Transverse colon (tissue), 4 donors: ENCODE results near the gene UBIAD1. TPM values are rescaled to one million over a fixed set of nuclear protein-coding genes. Genes with fewer than 3 reads are reported as not detected.

Experiments
- DNase-seq: peaks from one replicate; pipeline ENCODE4 v3.0.0-alpha.2; 2019
- H3K27ac ChIP-seq, 4 donors: fragments of 200-600 bp; sonication (generic); 2 replicates each; pipeline ENCODE4 v1.5.1; 2016 to 2018; ENCODE audit warnings: inconsistent platforms in 4 of 4
- H3K27me3 ChIP-seq: fragments of 200-600 bp; sonication (generic); 2 replicates; pipeline ENCODE4 v1.5.1; 2017; ENCODE audit warnings: inconsistent platforms
- H3K36me3 ChIP-seq, 4 donors: fragments of 200-600 bp; sonication (generic); 2 replicates each; pipeline ENCODE4 v1.5.1; 2017 to 2019; ENCODE audit warnings: inconsistent platforms in 4 of 4
- H3K4me1 ChIP-seq, 4 donors: fragments of 200-600 bp; sonication (generic); 2 replicates each; pipeline ENCODE4 v1.5.1; 2017 to 2020; ENCODE audit warnings: inconsistent platforms in 4 of 4
- H3K4me3 ChIP-seq, 4 donors: fragments of 200-600 bp; sonication (generic); 1 replicate in 1 of 4; 2 replicates in 3 of 4; pipeline versions ENCODE4 v1.5.1 to v1.6.1; 2017 to 2019; ENCODE audit warnings: inconsistent platforms in 4 of 4
- H3K9me3 ChIP-seq, 2 donors: fragments of 200-600 bp; sonication (generic); 2 replicates each; pipeline ENCODE4 v1.5.1; 2017 to 2019; ENCODE audit warnings: inconsistent platforms in 2 of 2
- CTCF ChIP-seq, 5 experiments: fragments of 200-600 bp in 3 of 5; fragments of 450-650 bp in 2 of 5; sonication (generic) in 3 of 5; IDR thresholded peaks; 1 replicate in 2 of 5; 2 replicates in 3 of 5; pipeline ENCODE4 v1.5.1; 2016 to 2017; ENCODE audit warnings: antibody characterized with exemption in 5 of 5, inconsistent platforms in 3 of 5, mild to moderate bottlenecking in 2 of 5, moderate library complexity in 1 of 5
- EP300 ChIP-seq: sonication (generic); formaldehyde crosslinking; IDR thresholded peaks from one replicate; pipeline ENCODE4 v1.6.1; 2017; ENCODE audit warnings: antibody characterized with exemption, low read depth
- POLR2A ChIP-seq: fragments of 450-650 bp; IDR thresholded peaks from one replicate; pipeline ENCODE4 v1.6.1; 2016; ENCODE audit warnings: antibody characterized with exemption, mild to moderate bottlenecking, moderate library complexity
- POLR2AphosphoS5 ChIP-seq, 3 donors: sonication (generic); formaldehyde crosslinking; IDR thresholded peaks; one replicate each; pipeline ENCODE4 v1.6.1; 2016; ENCODE audit warnings: antibody characterized with exemption in 3 of 3
- WGBS, 2 donors: methylation state at CpG; one replicate each; pipeline ENCODE4 v1.1.5; 2018; ENCODE audit warnings: low coverage in 1 of 2; 5-methylcytosine and 5-hydroxymethylcytosine counted together
- in situ Hi-C, 4 donors: fragments of 200-750 bp; cut with MboI; loops; one replicate each; pipeline versions ENCODE4 v1.15.0 to v1.15.1; 2017; ENCODE audit warnings: low sequenced_read_pairs in 3 of 4, low pct_ligation_motif_present in 1 of 4, low pct_unique_long_range_greater_than_20kb in 1 of 4
- intact Hi-C: fragments of 100-400 bp; cut with DNase I; formaldehyde crosslinking; loops from one replicate; pipeline ENCODE4 v1.15.1; 2023; ENCODE audit warnings: low total_unique reads
- total RNA-seq, 4 donors: library from RNA; depleted of rRNA; stranded (reverse); fragments of >200 nt; gene quantifications; one replicate each; pipeline ENCODE4 v1.1.0, GENCODE V29; 2016

The UBIAD1 gene
- total RNA-seq, 4 donors from 2014 or later, result 8.6 to 12.3 (median 10.8) TPM

- DNase-seq, result no peak
- no peak overlapping the region for H3K27ac ChIP-seq
- in situ Hi-C loops, result loop anchor here in 2 of 4 donors (25.0 kb wide), 1 partner anchor 309 kb away; no protein-coding TSS in a partner anchor
- WGBS, 2 donors, result 40 to 64% methylated on average over 1 to 7 of the region's 7 CpGs
- H3K4me1 ChIP-seq, result no peaks in the 10 kb centered on the region
- H3K36me3 ChIP-seq, result no peaks in the 10 kb centered on the region
- intact Hi-C loops, result no loop called here
- H3K9me3 ChIP-seq, result no peaks in the 10 kb centered on the region
- no peak overlapping the region for H3K4me3 ChIP-seq
- H3K27me3 ChIP-seq, result peaks cover 5% of the 10 kb centered on the region
- TF ChIP-seq EP300, result no peak
- no peak for TF ChIP-seq POLR2AphosphoS5 (IDR thresholded peaks at IDR 0.05)
- no peak for TF ChIP-seq CTCF (IDR thresholded peaks at IDR 0.05)
- no peak for TF ChIP-seq POLR2A
Observed at GRCh38 chr1:11328444-11328843, 55.4 kb downstream of the UBIAD1 start.

GRCh38 chr1:11330411-11330810, 57.4 kb downstream of the UBIAD1 start:
- WGBS, 2 donors, result 75% methylated on average over 4 of the region's 4 CpGs; no CpG with 5 or more reads in 1 of the 2 donors
- TF ChIP-seq POLR2AphosphoS5 (IDR thresholded peaks at IDR 0.05), result no peak
- TF ChIP-seq POLR2A, result no peak
- no peak for TF ChIP-seq CTCF (IDR thresholded peaks at IDR 0.05)
- TF ChIP-seq EP300, result no peak

GRCh38 chr1:11331036-11331944, 58.3 kb downstream of the UBIAD1 start:
- Histone ChIP-seq H3K4me1 (no peaks in the 10 kb centered on the region), H3K4me3 (no peak overlapping the region), H3K27ac (no peak overlapping the region), H3K36me3 (no peaks in the 10 kb centered on the region), H3K9me3 (no peaks in the 10 kb centered on the region), H3K27me3 (peaks cover 7% of the 10 kb centered on the region)
- in situ Hi-C loops, result loop anchor here in 2 of 4 donors (25.0 kb wide), 1 partner anchor 306 kb away; no protein-coding TSS in a partner anchor
- no peak for DNase-seq
- TF ChIP-seq POLR2A, result no peak
- no peak for TF ChIP-seq POLR2AphosphoS5 (IDR thresholded peaks at IDR 0.05)
- WGBS, 2 donors, result 70 to 82% methylated on average over 3 to 14 of the region's 14 CpGs
- intact Hi-C loops, result loop anchor here (1.0 kb wide), 1 partner anchor 31 kb away; no protein-coding TSS in a partner anchor

More at GRCh38 chr1:11330411-11330810, 57.4 kb downstream of the UBIAD1 start:
- H3K4me1 ChIP-seq, result no peaks in the 10 kb centered on the region
- no peak overlapping the region for H3K4me3 ChIP-seq
- no peaks in the 10 kb centered on the region for H3K9me3 ChIP-seq
- H3K36me3 ChIP-seq, result no peaks in the 10 kb centered on the region
- DNase-seq, result no peak
- intact Hi-C loops, result no loop called here
- in situ Hi-C loops, result loop anchor here in 2 of 4 donors (25.0 kb wide), 1 partner anchor 307 kb away; no protein-coding TSS in a partner anchor
- H3K27me3 ChIP-seq, result peaks cover 7% of the 10 kb centered on the region
- no peak overlapping the region for H3K27ac ChIP-seq

- H3K36me3 ChIP-seq, result no peaks in the 10 kb centered on the region
- 90 to 98% methylated on average over 5 to 13 of the region's 13 CpGs for WGBS, 2 donors
- H3K27me3 ChIP-seq, result peaks cover 7% of the 10 kb centered on the region
- H3K27ac ChIP-seq, result no peak overlapping the region
- in situ Hi-C loops, result loop anchor here in 2 of 4 donors (25.0 kb wide), 1 partner anchor 305 kb away; no protein-coding TSS in a partner anchor
- no peak for TF ChIP-seq EP300
- TF ChIP-seq POLR2A, result no peak
- TF ChIP-seq POLR2AphosphoS5 (IDR thresholded peaks at IDR 0.05), result no peak
- no peak for TF ChIP-seq CTCF (IDR thresholded peaks at IDR 0.05)
- intact Hi-C loops, result loop anchor here (1.0 kb wide), 1 partner anchor 32 kb away; no protein-coding TSS in a partner anchor
- H3K9me3 ChIP-seq, result no peaks in the 10 kb centered on the region
- H3K4me1 ChIP-seq, result no peaks in the 10 kb centered on the region
- DNase-seq, result no peak
- H3K4me3 ChIP-seq, result no peak overlapping the region
Observed at GRCh38 chr1:11331945-11332546, 59.0 kb downstream of the UBIAD1 start.
